Transverse colon (tissue), 4 donors: ENCODE data around the gene KRTAP4-7. TPM values are rescaled to one million over a fixed set of nuclear protein-coding genes. Genes with fewer than 3 reads are reported as not detected.

Experiments
- DNase-seq: peaks from one replicate; pipeline ENCODE4 v3.0.0-alpha.2; 2019
- H3K27ac ChIP-seq, 4 donors: fragments of 200-600 bp; sonication (generic); 2 replicates each; pipeline ENCODE4 v1.5.1; 2016 to 2018; ENCODE audit warnings: inconsistent platforms in 4 of 4
- H3K27me3 ChIP-seq: fragments of 200-600 bp; sonication (generic); 2 replicates; pipeline ENCODE4 v1.5.1; 2017; ENCODE audit warnings: inconsistent platforms
- H3K36me3 ChIP-seq, 4 donors: fragments of 200-600 bp; sonication (generic); 2 replicates each; pipeline ENCODE4 v1.5.1; 2017 to 2019; ENCODE audit warnings: inconsistent platforms in 4 of 4
- H3K4me1 ChIP-seq, 4 donors: fragments of 200-600 bp; sonication (generic); 2 replicates each; pipeline ENCODE4 v1.5.1; 2017 to 2020; ENCODE audit warnings: inconsistent platforms in 4 of 4
- H3K4me3 ChIP-seq, 4 donors: fragments of 200-600 bp; sonication (generic); 1 replicate in 1 of 4; 2 replicates in 3 of 4; pipeline versions ENCODE4 v1.5.1 to v1.6.1; 2017 to 2019; ENCODE audit warnings: inconsistent platforms in 4 of 4
- H3K9me3 ChIP-seq, 2 donors: fragments of 200-600 bp; sonication (generic); 2 replicates each; pipeline ENCODE4 v1.5.1; 2017 to 2019; ENCODE audit warnings: inconsistent platforms in 2 of 2
- CTCF ChIP-seq, 5 experiments: fragments of 200-600 bp in 3 of 5; fragments of 450-650 bp in 2 of 5; sonication (generic) in 3 of 5; IDR thresholded peaks; 1 replicate in 2 of 5; 2 replicates in 3 of 5; pipeline ENCODE4 v1.5.1; 2016 to 2017; ENCODE audit warnings: antibody characterized with exemption in 5 of 5, inconsistent platforms in 3 of 5, mild to moderate bottlenecking in 2 of 5, moderate library complexity in 1 of 5
- EP300 ChIP-seq: sonication (generic); formaldehyde crosslinking; IDR thresholded peaks from one replicate; pipeline ENCODE4 v1.6.1; 2017; ENCODE audit warnings: antibody characterized with exemption, low read depth
- POLR2A ChIP-seq: fragments of 450-650 bp; IDR thresholded peaks from one replicate; pipeline ENCODE4 v1.6.1; 2016; ENCODE audit warnings: antibody characterized with exemption, mild to moderate bottlenecking, moderate library complexity
- POLR2AphosphoS5 ChIP-seq, 3 donors: sonication (generic); formaldehyde crosslinking; IDR thresholded peaks; one replicate each; pipeline ENCODE4 v1.6.1; 2016; ENCODE audit warnings: antibody characterized with exemption in 3 of 3
- WGBS, 2 donors: methylation state at CpG; one replicate each; pipeline ENCODE4 v1.1.5; 2018; ENCODE audit warnings: low coverage in 1 of 2; 5-methylcytosine and 5-hydroxymethylcytosine counted together
- in situ Hi-C, 4 donors: fragments of 200-750 bp; cut with MboI; loops; one replicate each; pipeline versions ENCODE4 v1.15.0 to v1.15.1; 2017; ENCODE audit warnings: low sequenced_read_pairs in 3 of 4, low pct_ligation_motif_present in 1 of 4, low pct_unique_long_range_greater_than_20kb in 1 of 4
- intact Hi-C: fragments of 100-400 bp; cut with DNase I; formaldehyde crosslinking; loops from one replicate; pipeline ENCODE4 v1.15.1; 2023; ENCODE audit warnings: low total_unique reads
- total RNA-seq, 4 donors: library from RNA; depleted of rRNA; stranded (reverse); fragments of >200 nt; gene quantifications; one replicate each; pipeline ENCODE4 v1.1.0, GENCODE V29; 2016

The KRTAP4-7 gene
- total RNA-seq, 4 donors from 2014 or later, result not detected

GRCh38 chr17:41133880-41134735 is 50.2 kb downstream of the KRTAP4-7 start:
- no peak for TF ChIP-seq EP300
- TF ChIP-seq POLR2A, result no peak
- no peak for TF ChIP-seq POLR2AphosphoS5 (IDR thresholded peaks at IDR 0.05)
- TF ChIP-seq CTCF (IDR thresholded peaks at IDR 0.05), result no peak

More at GRCh38 chr17:41133880-41134735, 50.2 kb downstream of the KRTAP4-7 start:
- Histone ChIP-seq H3K4me3 (no peak overlapping the region), H3K4me1 (no peaks in the 10 kb centered on the region), H3K27ac (no peak overlapping the region), H3K27me3 (peaks cover 2% of the 10 kb centered on the region), H3K9me3 (no peaks in the 10 kb centered on the region), H3K36me3 (no peaks in the 10 kb centered on the region)
- in situ Hi-C loops (no loop called here), intact Hi-C loops (no loop called here)
- 62 to 65% methylated on average over 2 of the region's 2 CpGs for WGBS, 2 donors
- DNase-seq, result no peak

Other genes starting within 250 kb of the KRTAP4-7 start
- 10 to 100 TPM in 1 of 4 donors, 1 to 10 TPM in 1, under 1 TPM in 1, not detected in 1; 0.40 to 20.0 (median 3.8) TPM for gene KRT12, start 216.9 kb upstream of the KRTAP4-7 start, total RNA-seq
- gene KRT20, start 198.9 kb upstream of the KRTAP4-7 start, total RNA-seq, result 100 to 1,000 TPM; 207 to 797 (median 735) TPM
- gene KRT23, start 146.5 kb upstream of the KRTAP4-7 start, total RNA-seq, result 1 to 10 TPM in 2 of 4 donors, not detected in 2; 1.1 to 2.5 TPM
- not detected for gene KRT39, start 117.2 kb upstream of the KRTAP4-7 start, total RNA-seq
- under 1 TPM in 1 of 4 donors, not detected in 3; 0.48 TPM for gene KRT40, start 99.8 kb upstream of the KRTAP4-7 start, total RNA-seq
- not detected for gene KRTAP3-3, start 90.0 kb upstream of the KRTAP4-7 start, total RNA-seq
- not detected for gene KRTAP3-2, start 84.2 kb upstream of the KRTAP4-7 start, total RNA-seq
- gene KRTAP3-1, start 75.0 kb upstream of the KRTAP4-7 start, total RNA-seq, result not detected
- not detected for gene KRTAP1-5, start 56.9 kb upstream of the KRTAP4-7 start, total RNA-seq
- gene KRTAP1-4, start 54.0 kb upstream of the KRTAP4-7 start, total RNA-seq, result not detected
- gene KRTAP1-3, start 49.3 kb upstream of the KRTAP4-7 start, total RNA-seq, result not detected
- not detected for gene KRTAP1-1, start 42.7 kb upstream of the KRTAP4-7 start, total RNA-seq
- gene KRTAP2-1, start 36.8 kb upstream of the KRTAP4-7 start, total RNA-seq, result not detected
- gene KRTAP2-2, start 28.9 kb upstream of the KRTAP4-7 start, total RNA-seq, result not detected
- not detected for gene KRTAP2-3, start 24.0 kb upstream of the KRTAP4-7 start, total RNA-seq
- gene KRTAP2-4, start 18.3 kb upstream of the KRTAP4-7 start, total RNA-seq, result not detected
- not detected for gene KRTAP4-8, start 14.0 kb downstream of the KRTAP4-7 start, total RNA-seq
- gene KRTAP4-16, start 18.1 kb downstream of the KRTAP4-7 start, total RNA-seq, result not detected
- not detected for gene KRTAP4-9, start 21.2 kb downstream of the KRTAP4-7 start, total RNA-seq
- not detected for gene KRTAP4-11, start 34.2 kb downstream of the KRTAP4-7 start, total RNA-seq
- not detected for gene KRTAP4-12, start 40.0 kb downstream of the KRTAP4-7 start, total RNA-seq
- not detected for gene KRTAP4-6, start 56.4 kb downstream of the KRTAP4-7 start, total RNA-seq
- gene KRTAP4-5, start 65.7 kb downstream of the KRTAP4-7 start, total RNA-seq, result not detected
- gene KRTAP4-4, start 76.6 kb downstream of the KRTAP4-7 start, total RNA-seq, result not detected
- gene KRTAP4-3, start 84.1 kb downstream of the KRTAP4-7 start, total RNA-seq, result not detected
- gene KRTAP4-2, start 94.1 kb downstream of the KRTAP4-7 start, total RNA-seq, result not detected
- gene KRTAP4-1, start 100.8 kb downstream of the KRTAP4-7 start, total RNA-seq, result under 1 TPM in 1 of 4 donors, not detected in 3; 0.82 TPM
- gene KRTAP9-1, start 105.7 kb downstream of the KRTAP4-7 start, total RNA-seq, result not detected
- not detected for gene KRTAP9-2, start 142.5 kb downstream of the KRTAP4-7 start, total RNA-seq
- not detected for gene KRTAP9-3, start 148.3 kb downstream of the KRTAP4-7 start, total RNA-seq
- not detected for gene KRTAP9-8, start 153.8 kb downstream of the KRTAP4-7 start, total RNA-seq
- gene KRTAP9-4, start 165.5 kb downstream of the KRTAP4-7 start, total RNA-seq, result not detected
- not detected for gene KRTAP9-9, start 171.2 kb downstream of the KRTAP4-7 start, total RNA-seq
- not detected for gene KRTAP9-6, start 181.2 kb downstream of the KRTAP4-7 start, total RNA-seq
- gene KRTAP9-7, start 191.5 kb downstream of the KRTAP4-7 start, total RNA-seq, result not detected
- not detected for gene KRTAP29-1, start 218.7 kb downstream of the KRTAP4-7 start, total RNA-seq
- gene KRTAP16-1, start 225.2 kb downstream of the KRTAP4-7 start, total RNA-seq, result not detected
- not detected for gene KRTAP17-1, start 231.6 kb downstream of the KRTAP4-7 start, total RNA-seq